ENCODE data around the gene METTL24.

Gene METTL24

DNA sequence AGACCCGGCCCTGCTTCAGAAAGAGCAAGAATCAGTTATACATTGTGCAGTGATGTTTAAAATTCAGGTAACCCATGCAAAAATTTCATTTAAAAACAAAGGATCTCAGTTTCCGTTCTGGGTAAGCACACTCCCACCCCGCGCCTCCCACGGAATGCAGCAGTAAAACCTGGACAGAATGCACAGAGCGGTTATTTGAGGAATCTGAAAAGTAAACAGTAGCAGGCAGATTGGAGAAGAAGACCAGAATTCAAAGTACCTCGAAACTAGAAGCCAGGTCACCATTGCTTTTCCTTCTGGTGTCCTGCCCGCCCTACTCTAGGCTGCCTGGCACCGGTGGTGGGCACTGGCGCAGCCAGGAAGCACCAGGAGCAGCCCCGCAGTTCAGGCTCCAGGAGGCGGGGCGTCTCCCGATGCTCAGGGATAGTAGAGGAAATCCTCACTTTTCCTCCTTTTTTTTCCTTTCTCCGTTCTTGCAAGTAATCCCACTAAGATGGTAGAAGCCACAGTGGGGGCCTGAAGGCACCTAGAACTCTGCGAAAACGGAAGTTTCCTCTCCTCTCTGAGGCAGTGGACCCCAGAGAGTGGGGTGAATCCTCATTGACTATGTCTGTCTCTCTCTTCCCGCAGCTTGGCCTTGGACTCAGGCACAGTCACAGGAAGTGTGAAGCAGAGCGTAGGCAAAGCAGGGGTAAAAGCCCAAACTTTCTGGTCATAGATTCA lies 28.3 kb downstream of the METTL24 start:
- TF ChIP-seq, protein P1, sequence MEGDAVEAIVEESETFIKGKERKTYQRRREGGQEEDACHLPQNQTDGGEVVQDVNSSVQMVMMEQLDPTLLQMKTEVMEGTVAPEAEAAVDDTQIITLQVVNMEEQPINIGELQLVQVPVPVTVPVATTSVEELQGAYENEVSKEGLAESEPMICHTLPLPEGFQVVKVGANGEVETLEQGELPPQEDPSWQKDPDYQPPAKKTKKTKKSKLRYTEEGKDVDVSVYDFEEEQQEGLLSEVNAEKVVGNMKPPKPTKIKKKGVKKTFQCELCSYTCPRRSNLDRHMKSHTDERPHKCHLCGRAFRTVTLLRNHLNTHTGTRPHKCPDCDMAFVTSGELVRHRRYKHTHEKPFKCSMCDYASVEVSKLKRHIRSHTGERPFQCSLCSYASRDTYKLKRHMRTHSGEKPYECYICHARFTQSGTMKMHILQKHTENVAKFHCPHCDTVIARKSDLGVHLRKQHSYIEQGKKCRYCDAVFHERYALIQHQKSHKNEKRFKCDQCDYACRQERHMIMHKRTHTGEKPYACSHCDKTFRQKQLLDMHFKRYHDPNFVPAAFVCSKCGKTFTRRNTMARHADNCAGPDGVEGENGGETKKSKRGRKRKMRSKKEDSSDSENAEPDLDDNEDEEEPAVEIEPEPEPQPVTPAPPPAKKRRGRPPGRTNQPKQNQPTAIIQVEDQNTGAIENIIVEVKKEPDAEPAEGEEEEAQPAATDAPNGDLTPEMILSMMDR (conservative IDR thresholded peaks at IDR 0.05; ENCODE audit: low read length): no peak
- TF ChIP-seq EZH2phosphoT487 (IDR thresholded peaks at IDR 0.05; ENCODE audit: borderline replicate concordance): no peak
- Histone ChIP-seq H3K9me3 (ENCODE audit: insufficient read depth, low read depth, low read length) (no peaks in the 10 kb centered on the region), H3K4me3 (ENCODE audit: low read length, poor library complexity, severe bottlenecking) (no peak overlapping the region), H3K9me2 (replicated peaks; ENCODE audit: low read depth, low read length) (no peaks in the 10 kb centered on the region), H3K79me2 (ENCODE audit: insufficient read depth, low read length) (no peaks in the 10 kb centered on the region), H2AFZ (ENCODE audit: low read length) (no peak overlapping the region; the same call in 1 of the 2 replicates), H3K9ac (ENCODE audit: low read depth, low read length, poor library complexity, severe bottlenecking) (peak overlapping the region; percentile 14), H3K4me1 (ENCODE audit: insufficient read depth, low read length, poor library complexity, severe bottlenecking) (peaks cover 50% of the 10 kb centered on the region), H4K20me1 (ENCODE audit: insufficient read depth, low read length, poor library complexity, severe bottlenecking) (no peaks in the 10 kb centered on the region), H3F3A (ENCODE audit: low read depth) (no peaks in the 10 kb centered on the region), H3K36me3 (ENCODE audit: insufficient read depth, low read length) (no peaks in the 10 kb centered on the region), H3K4me2 (ENCODE audit: low read depth, low read length, poor library complexity, severe bottlenecking) (peak overlapping the region; percentile 35), H3K27me3 (ENCODE audit: insufficient read depth, low read length, poor library complexity, severe bottlenecking) (no peaks in the 10 kb centered on the region)

DNA sequence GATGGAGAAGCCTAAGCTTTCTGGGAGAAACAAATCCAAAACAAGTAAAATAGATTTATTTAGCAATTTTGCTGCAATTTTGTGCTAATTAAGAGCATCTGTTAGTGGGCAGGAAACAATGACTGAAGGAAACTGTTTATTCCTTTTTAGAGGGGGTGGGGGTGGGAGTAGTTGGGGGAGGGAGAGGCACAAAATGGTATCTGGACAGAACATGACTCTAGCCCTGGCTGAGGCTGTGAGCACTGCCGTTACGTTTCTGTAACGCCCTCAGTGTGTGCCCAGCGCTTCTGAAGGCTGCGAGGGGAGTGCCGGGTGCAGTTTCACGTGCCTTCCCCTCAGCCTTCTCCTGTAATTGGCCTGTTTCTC lies 28.8 kb downstream of the METTL24 start:
- Histone ChIP-seq H3K36me3 (ENCODE audit: insufficient read depth, low read length) (no peaks in the 10 kb centered on the region), H3K4me2 (ENCODE audit: low read depth, low read length, poor library complexity, severe bottlenecking) (peak overlapping the region; percentile 35), H3K79me2 (ENCODE audit: insufficient read depth, low read length) (no peaks in the 10 kb centered on the region), H4K20me1 (ENCODE audit: insufficient read depth, low read length, poor library complexity, severe bottlenecking) (no peaks in the 10 kb centered on the region), H3K9ac (ENCODE audit: low read depth, low read length, poor library complexity, severe bottlenecking) (peak overlapping the region; percentile 14), H3K4me3 (ENCODE audit: low read length, poor library complexity, severe bottlenecking) (peak overlapping the region; percentile 16), H3K9me2 (replicated peaks; ENCODE audit: low read depth, low read length) (no peaks in the 10 kb centered on the region), H2AFZ (ENCODE audit: low read length) (peak overlapping the region; percentile 84), H3K9me3 (ENCODE audit: insufficient read depth, low read depth, low read length) (no peaks in the 10 kb centered on the region), H3F3A (ENCODE audit: low read depth) (no peaks in the 10 kb centered on the region), H3K27me3 (ENCODE audit: insufficient read depth, low read length, poor library complexity, severe bottlenecking) (no peaks in the 10 kb centered on the region), H3K4me1 (ENCODE audit: insufficient read depth, low read length, poor library complexity, severe bottlenecking) (peaks cover 44% of the 10 kb centered on the region)
- TF ChIP-seq, protein P1 (conservative IDR thresholded peaks at IDR 0.05; ENCODE audit: low read length): no peak
- no peak for TF ChIP-seq EZH2phosphoT487 (IDR thresholded peaks at IDR 0.05; ENCODE audit: borderline replicate concordance)

DNA sequence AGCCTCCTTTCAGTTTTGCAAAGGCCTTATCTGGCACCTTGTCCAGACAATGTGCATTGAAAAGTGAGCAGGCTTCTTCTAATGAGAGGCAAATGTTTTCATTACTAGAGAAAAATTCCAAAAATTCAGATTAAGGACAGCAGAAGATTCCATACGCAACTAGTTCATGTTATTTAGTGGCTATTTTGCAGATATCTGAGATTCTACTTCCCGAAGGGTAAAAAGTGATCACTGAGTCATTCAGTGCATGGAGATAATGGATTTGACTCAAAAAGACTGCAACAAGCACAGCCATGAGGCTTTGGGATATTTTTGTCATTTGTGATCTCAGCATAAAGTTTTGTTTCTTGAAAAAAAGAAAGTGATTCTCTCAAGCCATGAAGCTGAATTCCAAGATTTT lies 29.9 kb downstream of the METTL24 start:
- Histone ChIP-seq H3K4me1 (ENCODE audit: insufficient read depth, low read length, poor library complexity, severe bottlenecking) (peaks cover 45% of the 10 kb centered on the region), H4K20me1 (ENCODE audit: insufficient read depth, low read length, poor library complexity, severe bottlenecking) (no peaks in the 10 kb centered on the region), H3K36me3 (ENCODE audit: insufficient read depth, low read length) (no peaks in the 10 kb centered on the region), H3K9me3 (ENCODE audit: insufficient read depth, low read depth, low read length) (no peaks in the 10 kb centered on the region), H3K27me3 (ENCODE audit: insufficient read depth, low read length, poor library complexity, severe bottlenecking) (no peaks in the 10 kb centered on the region), H3F3A (ENCODE audit: low read depth) (no peaks in the 10 kb centered on the region), H2AFZ (ENCODE audit: low read length) (no peak overlapping the region; the same call in 1 of the 2 replicates), H3K9ac (ENCODE audit: low read depth, low read length, poor library complexity, severe bottlenecking) (no peak overlapping the region), H3K9me2 (replicated peaks; ENCODE audit: low read depth, low read length) (no peaks in the 10 kb centered on the region), H3K4me2 (ENCODE audit: low read depth, low read length, poor library complexity, severe bottlenecking) (no peak overlapping the region), H3K4me3 (ENCODE audit: low read length, poor library complexity, severe bottlenecking) (no peak overlapping the region), H3K79me2 (ENCODE audit: insufficient read depth, low read length) (no peaks in the 10 kb centered on the region)
- no peak for TF ChIP-seq EZH2phosphoT487 (IDR thresholded peaks at IDR 0.05; ENCODE audit: borderline replicate concordance)
- TF ChIP-seq, protein P1 (conservative IDR thresholded peaks at IDR 0.05; ENCODE audit: low read length): no peak
